Peyer's patch (tissue), 4 donors: ENCODE measurements around the gene AIPL1.

Experiments used
- CTCF ChIP-seq, 6 experiments: fragments of 450-650 bp in 4 of 6; fragments of 200-600 bp in 2 of 6; sonication (generic) in 1 of 6; IDR thresholded peaks; one replicate each; pipeline ENCODE4 v1.5.1; 2017 to 2019; ENCODE audit warnings: antibody characterized with exemption in 6 of 6, mild to moderate bottlenecking in 3 of 6, moderate library complexity in 1 of 6
- POLR2A ChIP-seq, 2 donors: fragments of 450-650 bp; IDR thresholded peaks; one replicate each; pipeline ENCODE4 v1.5.1; 2017; ENCODE audit warnings: antibody characterized with exemption in 2 of 2, mild to moderate bottlenecking in 2 of 2, moderate library complexity in 2 of 2

DNA sequence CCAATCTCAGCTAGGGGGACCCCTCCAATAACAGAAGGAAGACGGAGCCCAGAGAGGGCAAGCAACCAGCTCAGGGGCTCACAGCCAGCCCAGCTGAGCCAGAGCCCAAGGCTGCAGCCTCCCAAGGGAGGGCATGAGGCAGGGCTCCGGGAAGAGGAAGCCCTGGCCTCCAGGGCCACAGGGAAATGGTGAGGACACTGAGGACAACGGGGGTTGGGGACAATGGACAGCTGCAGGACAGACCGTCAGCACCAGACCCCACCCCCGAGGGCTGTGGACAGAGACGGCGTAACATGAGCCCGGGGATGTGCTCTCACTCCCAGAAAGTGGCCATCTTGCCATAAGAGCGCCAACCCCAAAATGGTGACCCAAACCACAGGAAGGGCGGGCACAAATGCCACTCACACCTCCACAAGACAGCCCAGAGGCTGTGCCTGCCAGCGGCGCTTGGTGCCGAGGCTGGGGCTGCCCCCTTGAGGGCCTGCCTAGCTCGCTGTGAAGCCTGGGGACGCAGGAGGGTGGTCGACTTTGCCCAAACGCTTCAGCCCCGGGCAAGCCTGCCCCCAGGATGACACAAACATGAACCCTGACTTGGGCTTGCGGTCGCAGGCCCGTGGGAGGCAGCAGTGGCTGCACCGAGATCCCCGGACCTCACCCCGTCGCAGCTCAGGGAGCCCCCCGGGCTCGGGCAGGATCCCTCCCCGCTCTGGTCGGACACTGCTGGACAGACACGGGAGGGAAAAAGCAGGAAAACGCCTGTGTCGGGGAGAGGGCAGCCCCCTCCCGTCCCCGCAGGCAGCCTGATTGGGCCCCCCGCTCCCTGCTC is 19.8 kb upstream of the AIPL1 start:
- TF ChIP-seq POLR2A (IDR thresholded peaks at IDR 0.05) (no peak), CTCF (IDR thresholded peaks at IDR 0.05) (no peak)
